NCI-H2107 treated with DMSO at 0.1 percent for 48 hours (cell line): ENCODE data around the gene CYSRT1.
A peak's percentile ranks its signal among the peaks of the same experiment; 100 is the strongest.
"Not testable (repeated sequence)": the region's sequence is repeated elsewhere in the genome, so short reads cannot be mapped to it uniquely, and the experiment has no call there.

Source experiments
- DNase-seq: peaks from one replicate; lab custom pipeline; 2025; ENCODE audit not compliant: unreplicated experiment; lab: John Stamatoyannopoulos, UW

CYSRT1 gene

DNA sequence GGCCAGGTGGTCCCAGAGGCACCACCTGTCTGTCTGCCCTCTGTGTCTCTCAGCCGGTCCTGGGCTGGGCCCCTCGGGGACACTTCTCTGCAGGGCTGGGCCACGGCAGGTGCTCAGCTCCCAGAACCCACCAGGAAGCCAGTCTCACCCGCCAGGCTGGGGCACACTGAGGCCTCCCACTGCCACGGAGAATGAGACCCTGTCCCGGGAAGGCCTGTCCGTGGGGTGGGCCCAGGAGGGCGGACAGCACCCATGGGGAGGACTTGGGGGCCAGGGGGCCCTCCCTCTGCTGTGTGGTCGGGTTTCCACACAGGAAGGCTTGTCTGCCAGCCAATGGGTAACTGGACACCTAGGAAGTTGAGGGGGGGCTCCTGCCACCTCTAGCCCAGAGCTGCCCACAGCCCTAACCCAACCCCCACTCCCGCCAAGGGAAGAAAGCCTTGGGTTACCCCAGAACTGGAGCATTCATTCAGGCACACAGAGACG is 12.0 kb downstream of the CYSRT1 start:
- peak; percentile 82 for DNase-seq

DNA sequence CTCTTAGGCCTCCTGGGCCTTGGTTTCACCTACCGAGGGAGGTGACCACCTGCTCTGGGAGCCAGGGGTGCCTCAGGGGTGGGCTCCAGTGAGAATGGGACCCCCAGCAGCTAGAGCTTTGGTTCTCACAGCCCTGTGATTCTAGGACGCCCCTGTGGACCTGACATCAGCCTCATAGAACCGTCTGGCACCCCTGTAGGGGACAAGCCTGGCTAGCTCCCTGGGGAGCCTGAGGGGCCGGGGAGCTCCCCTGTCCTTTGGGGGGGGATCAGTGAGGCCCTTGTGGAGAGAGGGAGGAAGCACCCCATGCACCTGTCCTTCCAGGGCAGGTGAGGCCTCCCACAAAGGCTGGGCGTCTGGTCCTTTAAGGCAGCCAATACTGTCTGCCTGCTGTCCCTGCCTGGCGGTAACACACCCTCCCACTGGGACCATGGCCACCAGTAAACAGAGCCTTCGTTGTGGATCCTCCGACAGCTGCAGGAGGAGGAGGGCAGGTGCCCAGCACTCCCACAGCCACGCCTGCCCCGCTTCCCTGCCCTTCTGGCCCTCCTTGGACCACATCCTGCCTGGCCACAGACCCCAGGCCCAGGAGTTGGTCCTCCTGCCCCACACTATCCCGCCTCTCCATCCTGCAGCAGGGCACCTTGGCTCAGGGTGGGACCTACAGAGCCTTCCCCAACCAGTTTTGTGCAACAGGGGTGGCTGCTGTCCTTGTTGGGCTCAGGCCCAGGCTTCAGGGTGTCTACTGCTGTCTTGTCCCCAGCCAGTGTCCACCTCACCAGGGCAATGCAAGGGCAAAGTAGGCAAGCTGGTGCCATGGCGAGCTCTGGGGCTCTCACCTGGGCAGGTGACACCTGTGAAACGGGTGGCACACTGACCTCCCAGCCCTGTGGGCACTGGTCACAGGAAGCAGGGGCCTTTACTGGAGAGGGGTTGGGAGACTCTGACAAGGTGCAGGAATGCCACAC is 13.1 kb downstream of the CYSRT1 start:
- DNase-seq = peak; percentile 95

DNA sequence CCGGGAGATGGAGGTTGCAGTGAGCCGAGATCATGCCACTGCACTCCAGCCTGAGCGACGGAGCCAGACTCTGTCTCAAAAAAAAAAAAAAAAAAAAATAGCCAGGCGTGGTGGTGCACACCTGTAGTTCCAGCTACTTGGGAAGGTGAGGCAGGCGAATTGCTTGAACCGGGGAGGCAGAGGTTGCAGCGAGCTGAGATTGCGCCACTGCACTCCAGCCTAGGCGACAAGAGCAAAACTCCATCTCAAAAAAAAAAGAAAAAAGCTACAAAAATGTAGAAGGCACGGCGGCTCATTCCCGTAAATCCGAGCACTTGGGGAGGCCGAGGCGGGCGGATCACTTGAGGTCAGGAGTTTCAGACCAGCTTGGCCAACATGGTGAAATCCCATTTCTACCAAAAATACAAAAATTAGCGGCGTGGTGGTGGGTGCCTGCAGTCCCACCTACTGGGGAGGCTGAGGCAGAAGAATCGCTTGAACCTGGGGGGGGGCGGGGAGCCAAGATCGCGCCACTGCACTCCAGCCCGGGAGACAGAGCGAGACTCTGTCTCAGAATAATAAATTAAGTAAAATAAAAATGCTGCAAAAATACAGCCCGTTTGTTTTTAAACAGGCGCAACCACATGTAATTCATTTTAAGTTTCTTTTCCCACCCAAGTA is 14.7 kb downstream of the CYSRT1 start:
- not testable (repeated sequence) for DNase-seq

DNA sequence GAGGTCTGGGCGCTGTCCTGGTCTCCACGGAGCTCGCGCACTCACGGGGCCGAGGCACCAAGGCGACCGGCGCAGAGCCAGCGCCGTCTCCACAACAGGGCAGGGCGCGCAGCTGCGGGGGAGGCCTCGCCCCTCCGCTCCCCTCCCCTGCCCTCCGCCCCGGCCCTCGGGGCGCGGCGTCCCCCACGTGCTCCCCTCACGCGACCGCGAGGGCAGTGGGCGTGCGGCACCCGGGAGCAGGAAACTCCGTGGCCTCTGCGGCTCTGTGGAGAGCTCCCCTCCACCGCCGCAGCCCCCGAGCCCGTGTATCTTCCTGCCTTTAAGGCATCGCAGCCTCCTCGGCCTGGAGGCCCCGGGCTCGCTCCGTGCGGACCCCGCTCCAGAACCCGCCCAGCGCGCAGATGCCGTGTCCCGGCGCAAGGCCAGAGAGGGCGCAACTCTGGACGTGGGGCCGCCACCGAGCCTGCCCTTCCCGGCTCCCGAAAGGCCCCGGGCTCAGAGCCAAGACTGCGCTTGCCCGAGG is 15.4 kb downstream of the CYSRT1 start:
- no peak for DNase-seq

DNA sequence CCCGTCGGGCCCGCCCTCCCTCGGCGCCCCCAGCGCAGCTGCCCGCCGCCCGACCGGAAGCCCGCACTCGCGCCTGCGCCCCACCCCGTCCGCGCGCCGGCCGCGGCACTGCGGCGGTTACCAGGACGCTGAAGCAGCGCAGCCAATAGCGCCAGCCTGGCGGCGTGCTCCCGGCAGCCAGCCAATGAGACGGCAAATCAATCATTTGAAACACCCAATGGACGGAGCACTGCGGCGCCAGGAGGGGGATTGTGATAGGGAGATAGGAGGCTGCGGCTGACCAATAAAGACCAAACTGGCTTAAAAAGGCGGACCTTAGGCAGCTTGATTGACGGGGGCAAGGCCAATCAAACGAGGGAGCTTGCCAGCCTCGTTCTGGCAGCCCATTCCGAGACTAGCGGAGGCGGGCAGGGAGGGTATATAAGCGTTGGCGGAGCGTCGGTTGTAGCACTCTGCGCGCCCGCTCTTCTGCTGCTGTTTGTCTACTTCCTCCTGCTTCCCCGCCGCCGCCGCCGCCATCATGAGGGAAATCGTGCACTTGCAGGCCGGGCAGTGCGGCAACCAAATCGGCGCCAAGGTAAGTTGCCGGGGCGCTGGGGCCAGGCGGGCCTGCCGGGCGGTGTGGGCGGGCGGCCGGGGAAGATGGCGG is 16.0 kb downstream of the CYSRT1 start, which contains the start of gene TUBB4B:
Gene TUBB4B (plus strand): TSS at position 447 of the 649 bp plus-strand sequence. CDS start 74 bp downstream, at position 521.
- peak; percentile 100 for DNase-seq

DNA sequence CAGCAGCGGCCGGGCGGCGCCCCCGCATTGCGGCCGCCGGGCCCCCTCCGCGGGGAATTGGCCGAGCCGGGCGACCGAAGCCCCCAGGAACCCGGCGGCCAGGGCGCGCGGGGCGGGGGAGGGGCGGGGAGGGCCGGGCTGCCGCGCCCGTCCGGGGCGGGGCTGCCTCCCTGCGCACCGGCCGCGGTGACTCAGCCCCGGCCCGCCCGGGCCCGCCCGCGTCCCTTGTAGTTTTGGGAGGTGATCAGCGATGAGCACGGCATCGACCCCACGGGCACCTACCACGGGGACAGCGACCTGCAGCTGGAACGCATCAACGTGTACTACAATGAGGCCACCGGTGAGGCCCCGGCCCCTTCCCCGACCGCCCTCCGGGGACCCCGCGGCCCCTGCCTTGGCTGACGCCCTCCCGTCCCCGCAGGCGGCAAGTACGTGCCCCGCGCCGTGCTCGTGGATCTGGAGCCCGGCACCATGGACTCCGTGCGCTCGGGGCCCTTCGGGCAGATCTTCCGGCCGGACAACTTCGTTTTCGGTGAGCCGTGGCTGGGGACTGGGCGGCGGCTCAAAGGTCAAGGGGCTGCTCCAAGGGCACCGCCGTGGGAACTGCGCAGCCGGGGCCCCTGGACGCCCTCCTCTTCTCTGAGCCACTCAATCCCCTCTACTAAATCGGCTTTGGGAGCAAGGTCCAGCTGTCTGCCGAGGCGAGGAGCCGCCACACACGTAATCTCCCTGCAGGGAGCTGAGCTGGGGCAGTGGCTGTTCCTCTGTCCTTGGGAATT is 16.7 kb downstream of the CYSRT1 start:
- no peak for DNase-seq

DNA sequence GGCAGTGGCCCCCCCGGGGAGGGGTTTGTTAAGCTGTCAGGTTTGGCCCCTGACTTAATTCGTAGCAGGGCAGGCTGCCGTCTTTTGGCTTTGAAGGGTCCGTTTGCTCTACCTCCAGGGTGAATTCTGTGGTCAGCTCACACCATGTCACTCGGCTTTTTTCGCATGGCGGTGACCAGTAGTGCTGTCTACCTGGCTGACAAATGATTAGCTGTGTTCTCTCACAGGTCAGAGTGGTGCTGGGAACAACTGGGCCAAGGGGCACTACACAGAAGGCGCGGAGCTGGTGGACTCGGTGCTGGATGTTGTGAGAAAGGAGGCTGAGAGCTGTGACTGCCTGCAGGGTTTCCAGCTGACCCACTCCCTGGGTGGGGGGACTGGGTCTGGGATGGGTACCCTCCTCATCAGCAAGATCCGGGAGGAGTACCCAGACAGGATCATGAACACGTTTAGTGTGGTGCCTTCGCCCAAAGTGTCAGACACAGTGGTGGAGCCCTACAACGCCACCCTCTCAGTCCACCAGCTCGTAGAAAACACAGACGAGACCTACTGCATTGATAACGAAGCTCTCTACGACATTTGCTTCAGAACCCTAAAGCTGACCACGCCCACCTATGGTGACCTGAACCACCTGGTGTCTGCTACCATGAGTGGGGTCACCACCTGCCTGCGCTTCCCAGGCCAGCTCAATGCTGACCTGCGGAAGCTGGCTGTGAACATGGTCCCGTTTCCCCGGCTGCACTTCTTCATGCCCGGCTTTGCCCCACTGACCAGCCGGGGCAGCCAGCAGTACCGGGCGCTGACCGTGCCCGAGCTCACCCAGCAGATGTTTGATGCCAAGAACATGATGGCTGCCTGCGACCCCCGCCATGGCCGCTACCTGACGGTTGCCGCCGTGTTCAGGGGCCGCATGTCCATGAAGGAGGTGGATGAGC is 17.6 kb downstream of the CYSRT1 start:
- no peak for DNase-seq

DNA sequence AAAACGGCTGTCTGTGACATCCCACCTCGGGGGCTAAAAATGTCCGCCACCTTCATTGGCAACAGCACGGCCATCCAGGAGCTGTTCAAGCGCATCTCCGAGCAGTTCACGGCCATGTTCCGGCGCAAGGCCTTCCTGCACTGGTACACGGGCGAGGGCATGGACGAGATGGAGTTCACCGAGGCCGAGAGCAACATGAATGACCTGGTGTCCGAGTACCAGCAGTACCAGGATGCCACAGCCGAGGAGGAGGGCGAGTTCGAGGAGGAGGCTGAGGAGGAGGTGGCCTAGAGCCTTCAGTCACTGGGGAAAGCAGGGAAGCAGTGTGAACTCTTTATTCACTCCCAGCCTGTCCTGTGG is 18.3 kb downstream of the CYSRT1 start:
- DNase-seq = not testable (repeated sequence)

DNA sequence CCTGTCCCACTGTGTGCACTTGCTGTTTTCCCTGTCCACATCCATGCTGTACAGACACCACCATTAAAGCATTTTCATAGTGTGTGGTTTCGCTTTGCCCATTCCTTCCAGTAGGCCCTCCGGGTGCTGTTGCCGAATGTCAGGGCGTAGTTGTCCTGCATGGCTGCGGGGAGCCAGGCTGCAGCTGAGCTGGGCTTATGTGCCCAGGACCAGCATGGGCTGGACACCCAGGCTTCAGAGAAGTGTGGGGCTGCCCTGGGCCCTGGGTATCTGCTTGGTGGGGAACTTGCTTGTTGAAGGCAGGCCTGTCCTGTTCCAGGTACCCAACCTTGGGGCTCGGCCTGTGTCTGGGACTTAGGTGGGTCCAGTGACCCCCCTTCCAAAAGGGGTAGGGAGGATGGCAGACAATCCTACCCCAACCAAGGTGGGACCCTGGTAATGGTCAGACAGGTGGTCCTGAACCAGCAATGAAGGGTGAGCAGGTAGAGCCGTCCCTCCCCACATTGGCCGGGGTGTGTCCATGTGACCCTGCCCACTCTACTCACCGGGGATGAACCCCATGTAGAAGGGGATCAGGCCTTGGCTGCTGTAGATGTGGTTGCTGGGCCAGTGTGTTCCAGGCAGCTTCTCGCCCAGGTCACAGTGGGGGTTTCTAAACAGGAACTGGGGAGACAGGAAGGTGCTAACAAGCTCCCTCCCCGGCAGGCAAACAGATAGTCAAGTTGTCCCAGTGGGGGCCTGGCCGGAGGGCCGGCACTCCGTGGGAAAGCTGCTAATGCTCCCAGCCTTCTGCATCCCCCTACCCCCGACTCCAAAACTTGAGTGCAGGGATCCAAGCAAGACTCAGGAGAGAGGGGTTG is 18.9 kb downstream of the CYSRT1 start:
- no peak for DNase-seq

DNA sequence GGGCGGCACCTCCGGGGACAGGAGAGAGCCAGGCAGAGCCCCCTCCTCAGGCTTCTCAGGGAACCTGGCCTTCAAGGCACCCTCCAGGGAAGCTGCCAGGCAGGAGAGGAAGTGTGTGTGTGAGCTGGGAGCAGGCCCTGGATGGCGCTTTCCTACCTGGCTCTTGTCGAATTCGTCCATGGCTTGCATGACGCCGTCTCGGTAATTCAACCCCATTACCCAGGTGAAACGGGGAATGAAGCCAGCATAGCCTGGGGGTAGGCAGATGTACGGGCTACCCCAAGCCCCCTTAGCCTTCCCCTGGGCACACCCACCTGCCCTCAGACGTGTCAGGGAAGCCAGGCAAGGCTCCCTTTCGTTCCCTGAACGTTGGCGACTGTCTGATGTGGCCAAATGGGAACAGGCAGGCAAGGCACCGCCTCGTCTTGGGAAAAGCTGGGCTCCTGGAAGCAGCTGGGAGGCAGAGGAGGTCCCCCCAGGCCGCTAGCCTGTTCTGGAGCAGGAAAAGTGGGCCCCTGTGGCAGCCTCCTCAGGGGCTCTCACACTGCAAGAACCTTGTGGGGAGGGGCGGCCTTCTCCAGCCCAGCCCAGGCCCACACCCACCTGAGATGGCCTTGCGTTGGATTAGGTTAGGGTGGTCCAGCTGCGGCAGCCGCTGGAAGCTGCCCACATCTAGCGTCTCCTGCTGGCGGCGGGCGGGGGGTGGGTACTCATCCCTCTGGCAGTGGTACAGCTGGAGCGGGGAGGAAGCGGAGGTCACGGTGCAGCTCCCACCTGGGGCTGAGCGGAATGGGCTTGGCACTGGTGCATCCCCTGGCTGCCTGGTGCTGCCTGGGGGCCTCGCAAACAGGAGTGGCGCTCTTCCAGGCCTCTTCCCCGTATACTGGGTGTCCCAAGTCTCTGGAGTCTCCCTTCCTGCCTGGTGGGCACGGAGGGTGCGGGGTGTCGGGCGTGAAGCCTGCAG is 19.8 kb downstream of the CYSRT1 start:
- peak; percentile 57 for DNase-seq

DNA sequence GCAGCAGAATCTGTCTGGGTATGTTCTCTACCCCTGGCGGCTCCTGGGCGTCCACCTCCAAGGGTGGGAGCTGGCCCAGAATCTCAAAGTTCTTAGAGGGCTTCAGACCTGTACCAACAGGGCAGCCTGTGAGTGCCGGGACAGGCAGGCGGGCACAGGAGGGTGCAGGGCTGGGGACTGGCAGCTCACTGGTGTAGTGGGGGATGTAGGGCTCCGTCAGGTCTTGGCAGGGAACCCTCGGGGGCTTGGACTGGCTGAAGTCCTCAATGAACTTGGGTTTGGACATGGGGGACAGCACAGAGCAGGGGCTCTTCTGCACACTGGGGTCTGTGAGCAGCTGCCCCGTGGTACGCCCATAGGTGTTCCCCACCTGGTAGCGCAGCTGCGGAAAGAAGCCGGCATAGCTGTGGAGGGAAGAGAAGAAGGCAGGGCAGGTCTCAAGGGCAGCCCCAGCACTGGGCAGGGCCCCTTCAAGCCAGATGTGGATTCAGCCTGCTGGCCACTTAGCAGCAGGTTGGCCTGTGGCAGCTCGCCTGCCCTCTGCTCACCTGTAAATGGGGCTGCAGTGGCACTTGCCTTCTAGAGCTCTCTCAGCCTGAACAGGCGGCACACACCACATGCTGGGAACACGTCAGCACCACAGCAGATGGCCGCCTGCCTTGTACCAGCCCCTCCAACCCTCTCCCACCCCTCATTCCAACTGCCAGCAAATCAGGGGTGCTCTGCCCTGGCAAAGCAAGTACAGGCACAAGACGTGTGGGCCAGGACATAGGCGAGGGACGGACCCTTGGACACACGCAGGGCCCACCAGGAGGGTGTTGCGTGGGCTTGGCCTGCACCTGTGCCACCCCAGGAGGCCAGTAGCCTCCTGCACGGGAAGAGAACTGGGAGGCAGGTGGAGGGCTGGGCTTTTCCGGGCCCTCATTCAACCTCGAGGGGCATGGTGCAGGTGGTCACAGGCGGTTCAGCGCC is 20.8 kb downstream of the CYSRT1 start:
- no peak for DNase-seq

DNA sequence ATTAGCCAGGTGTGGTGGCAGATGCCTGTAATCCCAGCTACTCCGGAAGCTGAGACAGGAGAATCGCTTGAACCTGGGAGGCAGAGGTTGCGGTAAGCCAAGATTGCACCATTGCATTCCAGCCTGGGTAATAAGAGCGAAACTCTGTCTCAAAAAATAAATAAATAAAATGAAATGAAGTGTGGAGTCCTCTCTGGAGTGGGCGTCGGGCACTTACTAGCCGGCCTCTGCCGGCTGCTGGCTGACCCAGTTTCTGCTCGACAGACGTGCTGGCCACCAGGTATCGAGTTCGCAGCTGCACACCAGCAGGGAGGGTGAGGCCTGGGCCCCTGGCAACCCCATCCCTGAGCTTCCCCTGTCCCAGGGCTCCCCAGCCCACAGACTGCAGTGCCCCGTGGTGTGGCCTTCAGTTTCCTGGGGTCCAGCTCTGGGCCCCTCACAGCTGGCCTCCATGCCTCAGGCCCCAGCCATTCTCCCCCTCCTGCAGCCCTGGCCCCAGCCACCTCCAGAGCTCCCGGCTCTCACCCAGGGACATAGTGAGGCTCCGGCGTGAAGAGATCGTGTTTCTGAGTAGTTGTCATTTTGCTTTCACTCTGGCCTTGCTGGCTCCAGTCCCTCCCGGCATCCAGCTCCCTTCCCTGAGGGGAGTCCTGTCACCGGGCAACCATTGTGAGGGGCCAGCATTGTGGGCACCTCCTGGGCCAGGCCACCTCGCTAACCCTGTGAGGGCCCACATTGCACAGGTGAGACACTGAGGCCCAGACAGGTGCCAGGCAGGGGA is 22.4 kb downstream of the CYSRT1 start:
- DNase-seq = peak; percentile 73

DNA sequence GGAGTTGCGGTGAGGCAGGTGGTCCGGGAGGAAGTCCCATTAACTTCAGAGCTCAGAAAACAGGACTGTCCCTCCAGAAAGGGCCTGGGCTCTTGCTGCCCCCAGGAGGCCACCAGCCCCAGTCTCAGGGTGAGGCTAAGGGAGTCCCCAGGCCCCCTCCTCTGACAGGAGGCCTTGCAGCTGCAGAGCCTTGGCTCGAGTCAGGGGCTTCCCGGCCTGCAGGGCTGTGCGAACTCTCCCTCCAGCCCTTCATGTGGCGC is 22.9 kb downstream of the CYSRT1 start:
- no peak for DNase-seq

DNA sequence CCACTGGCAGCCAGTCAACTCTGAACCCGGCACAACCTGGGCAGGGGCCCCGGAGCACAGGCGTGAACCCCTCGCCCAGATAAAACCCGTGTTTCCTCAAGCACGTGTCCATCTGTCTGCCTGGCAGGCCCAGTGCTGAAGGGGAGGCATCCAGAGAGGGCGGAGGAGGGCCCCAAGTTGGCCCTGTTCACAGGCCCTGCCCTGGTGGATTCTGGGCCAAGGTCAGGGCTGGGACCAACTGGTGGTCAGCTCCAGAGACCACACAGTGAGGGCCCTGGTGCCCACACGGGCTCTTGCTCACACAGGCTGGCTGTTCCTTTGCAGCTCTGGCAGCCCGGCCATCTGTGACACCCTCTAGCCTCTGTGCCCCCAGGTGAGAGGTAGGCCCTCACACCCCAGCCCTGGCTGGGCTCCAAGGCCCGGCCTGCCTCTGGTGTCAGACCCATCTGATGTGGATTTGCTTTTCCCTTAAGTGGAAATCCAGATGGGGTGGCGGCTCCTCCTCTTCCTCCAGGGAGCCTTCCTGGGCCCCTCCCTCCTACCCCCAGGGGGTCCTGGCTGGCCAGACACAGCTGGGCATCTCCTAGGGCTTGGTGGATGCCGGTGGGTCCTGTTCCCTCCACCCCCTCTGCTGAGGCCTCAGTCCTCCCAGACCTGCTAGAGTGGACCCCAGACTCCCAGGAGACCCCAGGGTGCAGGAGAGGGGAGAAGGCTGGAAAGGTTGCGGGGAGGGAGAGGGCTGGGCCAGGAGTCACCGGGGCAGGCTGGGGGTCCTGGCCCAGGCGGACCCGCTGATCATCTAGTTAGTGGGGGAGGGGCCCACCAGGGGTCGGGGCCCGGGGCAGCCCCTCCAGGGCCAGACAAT is 25.6 kb downstream of the CYSRT1 start:
- no peak for DNase-seq

DNA sequence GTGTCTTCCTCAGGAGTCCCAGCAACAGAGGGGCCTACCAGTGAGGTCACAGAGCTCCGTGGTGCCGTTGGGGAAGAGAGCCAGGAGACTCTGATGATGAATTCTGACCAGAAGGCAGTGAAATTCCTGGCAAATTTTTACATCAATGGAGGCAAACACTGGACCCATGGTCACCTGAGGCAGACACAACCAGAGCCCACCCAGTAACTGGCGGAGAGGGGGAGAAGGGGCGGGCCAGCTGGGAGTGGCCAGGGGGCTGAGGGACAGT is 26.2 kb downstream of the CYSRT1 start, which contains the start of gene STPG3:
Gene STPG3 (plus strand): TSS at position 93 of the 268 bp plus-strand sequence. CDS start 1 bp downstream, at position 94.
- no peak for DNase-seq
